ENCODE measurements around the gene CYP4Z1.
"Not testable (repeated sequence)": the region's sequence is repeated elsewhere in the genome, so short reads cannot be mapped to it uniquely, and the experiment has no call there.

The CYP4Z1 gene

GRCh38 chr1:47106792-47107191 lies 39.8 kb downstream of the CYP4Z1 start:
- no peaks in the 10 kb centered on the region for H3K4me1 Mint-ChIP-seq
- peaks cover 4% of the 10 kb centered on the region for H3K27me3 Mint-ChIP-seq
- peaks cover 19% of the 10 kb centered on the region for H3K9me3 Mint-ChIP-seq
- DNase-seq (no peak), ATAC-seq (no peak)
- H3K4me3 Mint-ChIP-seq = no peak overlapping the region
- no peaks in the 10 kb centered on the region for H3K36me3 Mint-ChIP-seq (ENCODE audit: low read depth)
- H3K27ac Mint-ChIP-seq = no peak overlapping the region

- H3K27me3 Mint-ChIP-seq; ATAC-seq; H3K9me3 Mint-ChIP-seq; H3K27ac Mint-ChIP-seq; H3K36me3 Mint-ChIP-seq (ENCODE audit: low read depth); DNase-seq; H3K4me3 Mint-ChIP-seq; H3K4me1 Mint-ChIP-seq: not testable (repeated sequence)
Observed at GRCh38 chr1:47107851-47108574, 41.0 kb downstream of the CYP4Z1 start.

- H3K36me3 Mint-ChIP-seq (ENCODE audit: low read depth); H3K9me3 Mint-ChIP-seq; H3K27me3 Mint-ChIP-seq; H3K4me1 Mint-ChIP-seq; DNase-seq; H3K4me3 Mint-ChIP-seq; H3K27ac Mint-ChIP-seq; ATAC-seq: not testable (repeated sequence)
Observed at GRCh38 chr1:47109482-47109881, 42.5 kb downstream of the CYP4Z1 start.

GRCh38 chr1:47113178-47113577 lies 46.1 kb downstream of the CYP4Z1 start:
- no peaks in the 10 kb centered on the region for H3K36me3 Mint-ChIP-seq (ENCODE audit: low read depth)
- H3K9me3 Mint-ChIP-seq = no peaks in the 10 kb centered on the region
- H3K27ac Mint-ChIP-seq = no peak overlapping the region
- ATAC-seq (no peak), DNase-seq (no peak)
- H3K27me3 Mint-ChIP-seq = peaks cover 9% of the 10 kb centered on the region
- H3K4me3 Mint-ChIP-seq = no peak overlapping the region
- H3K4me1 Mint-ChIP-seq = no peaks in the 10 kb centered on the region

GRCh38 chr1:47121039-47121438 lies 54.0 kb downstream of the CYP4Z1 start:
- not testable (repeated sequence) for H3K27ac Mint-ChIP-seq; H3K9me3 Mint-ChIP-seq; H3K4me1 Mint-ChIP-seq; ATAC-seq; DNase-seq; H3K4me3 Mint-ChIP-seq; H3K36me3 Mint-ChIP-seq (ENCODE audit: low read depth)
- peaks cover 20% of the 10 kb centered on the region for H3K27me3 Mint-ChIP-seq

- H3K36me3 Mint-ChIP-seq (ENCODE audit: low read depth); DNase-seq; H3K4me1 Mint-ChIP-seq; H3K9me3 Mint-ChIP-seq; H3K27ac Mint-ChIP-seq; ATAC-seq; H3K4me3 Mint-ChIP-seq: not testable (repeated sequence)
- peaks cover 13% of the 10 kb centered on the region for H3K27me3 Mint-ChIP-seq
Observed at GRCh38 chr1:47124834-47125233, 57.8 kb downstream of the CYP4Z1 start.

- not testable (repeated sequence) for DNase-seq; H3K4me1 Mint-ChIP-seq; H3K27ac Mint-ChIP-seq; H3K4me3 Mint-ChIP-seq; H3K36me3 Mint-ChIP-seq (ENCODE audit: low read depth); ATAC-seq; H3K9me3 Mint-ChIP-seq
- H3K27me3 Mint-ChIP-seq = peaks cover 18% of the 10 kb centered on the region
Observed at GRCh38 chr1:47126997-47127396, 60.0 kb downstream of the CYP4Z1 start.

GRCh38 chr1:47128221-47128620 lies 61.2 kb downstream of the CYP4Z1 start:
- Mint-ChIP-seq H3K27me3 (peaks cover 18% of the 10 kb centered on the region), H3K27ac (no peak overlapping the region), H3K9me3 (no peaks in the 10 kb centered on the region), H3K4me1 (no peaks in the 10 kb centered on the region), H3K4me3 (no peak overlapping the region), H3K36me3 (ENCODE audit: low read depth) (no peaks in the 10 kb centered on the region)
- DNase-seq (no peak), ATAC-seq (no peak)

GRCh38 chr1:47128854-47129253 lies 61.8 kb downstream of the CYP4Z1 start:
- H3K4me1 Mint-ChIP-seq; DNase-seq; H3K4me3 Mint-ChIP-seq; H3K36me3 Mint-ChIP-seq (ENCODE audit: low read depth); H3K9me3 Mint-ChIP-seq; ATAC-seq; H3K27ac Mint-ChIP-seq: not testable (repeated sequence)
- H3K27me3 Mint-ChIP-seq = peaks cover 18% of the 10 kb centered on the region

- H3K9me3 Mint-ChIP-seq; H3K27ac Mint-ChIP-seq; DNase-seq; H3K4me1 Mint-ChIP-seq; ATAC-seq; H3K4me3 Mint-ChIP-seq; H3K36me3 Mint-ChIP-seq (ENCODE audit: low read depth): not testable (repeated sequence)
- peaks cover 18% of the 10 kb centered on the region for H3K27me3 Mint-ChIP-seq
Observed at GRCh38 chr1:47129489-47130230, 62.6 kb downstream of the CYP4Z1 start.

- not testable (repeated sequence) for H3K4me1 Mint-ChIP-seq; H3K9me3 Mint-ChIP-seq; DNase-seq; H3K4me3 Mint-ChIP-seq; H3K27ac Mint-ChIP-seq; H3K36me3 Mint-ChIP-seq (ENCODE audit: low read depth); ATAC-seq
- peaks cover 12% of the 10 kb centered on the region for H3K27me3 Mint-ChIP-seq
Observed at GRCh38 chr1:47132665-47133064, 65.6 kb downstream of the CYP4Z1 start.

GRCh38 chr1:47137198-47137597 lies 70.2 kb downstream of the CYP4Z1 start, which contains the start of gene CYP4A22:
Gene CYP4A22, plus strand, starts transcription at chr1:47137441. Its CDS starts 45 bp downstream, at chr1:47137486.
- no peak within 1 kb of the TSS for H3K4me3 Mint-ChIP-seq
- peaks cover 2% of the 10 kb centered on the region for H3K27me3 Mint-ChIP-seq
- H3K36me3 Mint-ChIP-seq (ENCODE audit: low read depth) = no peaks in the 10 kb centered on the region
- ATAC-seq (no peak), DNase-seq (no peak)
- H3K9me3 Mint-ChIP-seq = no peaks in the 10 kb centered on the region
- no peaks in the 10 kb centered on the region for H3K4me1 Mint-ChIP-seq
- H3K27ac Mint-ChIP-seq = no peak within 1 kb of the TSS

GRCh38 chr1:47137925-47138615 lies 71.0 kb downstream of the CYP4Z1 start:
- Mint-ChIP-seq H3K36me3 (ENCODE audit: low read depth) (no peaks in the 10 kb centered on the region), H3K27ac (no peak overlapping the region), H3K9me3 (no peaks in the 10 kb centered on the region), H3K4me3 (no peak overlapping the region), H3K27me3 (peaks cover 2% of the 10 kb centered on the region), H3K4me1 (no peaks in the 10 kb centered on the region)
- no peak for ATAC-seq
- DNase-seq = no peak

- not testable (repeated sequence) for H3K9me3 Mint-ChIP-seq, H3K27ac Mint-ChIP-seq
Observed at GRCh38 chr1:47140358-47140757, 73.3 kb downstream of the CYP4Z1 start.

GRCh38 chr1:47143654-47144053 lies 76.6 kb downstream of the CYP4Z1 start:
- H3K36me3 Mint-ChIP-seq (ENCODE audit: low read depth); H3K4me3 Mint-ChIP-seq; H3K27ac Mint-ChIP-seq; DNase-seq; ATAC-seq; H3K9me3 Mint-ChIP-seq; H3K4me1 Mint-ChIP-seq; H3K27me3 Mint-ChIP-seq: not testable (repeated sequence)

More at GRCh38 chr1:47140358-47140757, 73.3 kb downstream of the CYP4Z1 start:
- not testable (repeated sequence) for H3K4me1 Mint-ChIP-seq; H3K4me3 Mint-ChIP-seq; ATAC-seq; H3K27me3 Mint-ChIP-seq; H3K36me3 Mint-ChIP-seq (ENCODE audit: low read depth); DNase-seq
